Neural progenitor cell (in vitro differentiated cells): ENCODE results near the gene BSDC1. TPM values are rescaled to one million over a fixed set of nuclear protein-coding genes. Genes with fewer than 3 reads are reported as not detected.

ENCODE experiments used
- DNase-seq: peaks from one replicate; pipeline ENCODE4 v3.0.0-alpha.2; 2016; ENCODE audit warnings: low spot score
- H2AFZ ChIP-seq: fragments of 200-600 bp; sonication (generic); replicated peaks from 2 replicates; pipeline ENCODE4 v1.6.1; 2016; ENCODE audit warnings: antibody characterized with exemption
- H3F3A ChIP-seq: fragments of 200-600 bp; sonication (generic); 2 replicates; pipeline ENCODE4 v1.6.1; 2016; ENCODE audit warnings: antibody characterized with exemption, low read depth
- H3K27ac ChIP-seq: fragments of 200-600 bp; sonication (generic); 2 replicates; pipeline ENCODE4 v1.5.1; 2016; ENCODE audit warnings: mild to moderate bottlenecking
- H3K27me3 ChIP-seq: fragments of 200-600 bp; sonication (generic); 2 replicates; pipeline ENCODE4 v1.6.1; 2016; ENCODE audit warnings: mild to moderate bottlenecking, moderate library complexity
- H3K36me3 ChIP-seq: fragments of 200-600 bp; sonication (generic); 2 replicates; pipeline ENCODE4 v1.5.1; 2016
- H3K4me1 ChIP-seq: fragments of 200-600 bp; sonication (generic); 2 replicates; pipeline ENCODE4 v1.6.1; 2016; ENCODE audit warnings: mixed run types
- H3K4me2 ChIP-seq: fragments of 200-600 bp; sonication (generic); 2 replicates; pipeline ENCODE4 v1.6.1; 2016
- H3K4me3 ChIP-seq: fragments of 200-600 bp; sonication (generic); 2 replicates; pipeline ENCODE4 v1.5.1; 2016
- H3K79me2 ChIP-seq: fragments of 200-600 bp; sonication (generic); 2 replicates; pipeline ENCODE4 v1.6.1; 2016; ENCODE audit warnings: low read depth
- H3K9ac ChIP-seq: fragments of 200-600 bp; sonication (generic); 2 replicates; pipeline ENCODE4 v1.6.1; 2016
- H3K9me3 ChIP-seq: fragments of 200-600 bp; sonication (generic); 2 replicates; pipeline ENCODE4 v1.5.1; 2016; ENCODE audit warnings: low read depth
- H4K20me1 ChIP-seq: fragments of 200-600 bp; sonication (generic); 2 replicates; pipeline ENCODE4 v1.6.1; 2016; ENCODE audit warnings: low read depth
- H3K27ac Mint-ChIP-seq: 3 replicates; pipeline ENCODE4 v1.8.0; 2021; ENCODE audit warnings: mixed read lengths
- H3K27me3 Mint-ChIP-seq: 2 replicates; pipeline ENCODE4 v1.8.0; 2022; ENCODE audit warnings: low read depth, mild to moderate bottlenecking, inconsistent platforms, moderate library complexity, mixed read lengths; ENCODE audit not compliant: insufficient read depth
- H3K36me3 Mint-ChIP-seq: 3 replicates; pipeline ENCODE4 v1.8.0; 2021; ENCODE audit warnings: mixed read lengths
- H3K4me1 Mint-ChIP-seq: 3 replicates; pipeline ENCODE4 v1.8.0; 2021; ENCODE audit warnings: mixed read lengths
- H3K4me3 Mint-ChIP-seq: 3 replicates; pipeline ENCODE4 v1.8.0; 2021; ENCODE audit warnings: mild to moderate bottlenecking, moderate library complexity, mixed read lengths
- H3K9me3 Mint-ChIP-seq: 3 replicates; pipeline ENCODE4 v1.8.0; 2020; ENCODE audit warnings: mixed read lengths
- CTCF ChIP-seq: fragments of 200-600 bp; sonication (generic); IDR thresholded peaks from 2 replicates; pipeline ENCODE4 v1.5.1; 2017; ENCODE audit warnings: antibody characterized with exemption, mild to moderate bottlenecking
- EZH2 ChIP-seq: fragments of 200-600 bp; sonication (generic); IDR thresholded peaks from 2 replicates; pipeline ENCODE4 v1.6.1; 2017; ENCODE audit warnings: antibody characterized with exemption, mild to moderate bottlenecking, moderate library complexity
- EZH2phosphoT487 ChIP-seq: fragments of 200-600 bp; sonication (generic); IDR thresholded peaks from 2 replicates; pipeline ENCODE4 v1.6.1; 2017; ENCODE audit warnings: antibody characterized with exemption
- total RNA-seq: library from RNA; depleted of rRNA; stranded (reverse); fragments of >200 nt; gene quantifications from 2 replicates; pipeline ENCODE4 v1.2.3, GENCODE V29; 2015; ENCODE audit warnings: low replicate concordance

Gene BSDC1
- total RNA-seq, 1 donor from 2014 or later, result 47.5 TPM

- peaks cover 6% of the 10 kb centered on the region for H4K20me1 ChIP-seq
- Mint-ChIP-seq H3K4me1 (peaks cover 23% of the 10 kb centered on the region), H3K36me3 (peaks cover 17% of the 10 kb centered on the region), H3K27ac (no peak overlapping the region), H3K9me3 (no peaks in the 10 kb centered on the region), H3K4me3 (no peak overlapping the region), H3K27me3 (peaks cover 16% of the 10 kb centered on the region)
- peaks cover 12% of the 10 kb centered on the region for H3F3A ChIP-seq
- TF ChIP-seq EZH2phosphoT487 (no peak), EZH2 (no peak), CTCF (no peak)
- H3K4me2 ChIP-seq, result peak overlapping the region; percentile 70
- H3K9ac ChIP-seq, result no peak overlapping the region
- peaks cover 4% of the 10 kb centered on the region for H3K4me1 ChIP-seq
- H3K4me3 ChIP-seq, result peak overlapping the region; percentile 37
- peaks cover 30% of the 10 kb centered on the region for H3K27me3 ChIP-seq
- H3K9me3 ChIP-seq, result no peaks in the 10 kb centered on the region
- no peak overlapping the region for H2AFZ ChIP-seq
- H3K79me2 ChIP-seq, result no peaks in the 10 kb centered on the region
- no peak for DNase-seq
- no peak overlapping the region for H3K27ac ChIP-seq
- no peaks in the 10 kb centered on the region for H3K36me3 ChIP-seq
Measured at GRCh38 chr1:32361308-32361673, 33.0 kb downstream of the BSDC1 start.

- Mint-ChIP-seq H3K4me3 (no peak overlapping the region), H3K4me1 (peaks cover 32% of the 10 kb centered on the region), H3K9me3 (no peaks in the 10 kb centered on the region), H3K27me3 (peaks cover 13% of the 10 kb centered on the region), H3K27ac (no peak overlapping the region), H3K36me3 (peaks cover 16% of the 10 kb centered on the region)
- no peak overlapping the region for H3K4me2 ChIP-seq
- H3K36me3 ChIP-seq, result no peaks in the 10 kb centered on the region
- no peak overlapping the region for H3K4me3 ChIP-seq
- H3K79me2 ChIP-seq, result no peaks in the 10 kb centered on the region
- H4K20me1 ChIP-seq, result peaks cover 3% of the 10 kb centered on the region
- TF ChIP-seq CTCF (no peak), EZH2phosphoT487 (no peak), EZH2 (no peak)
- no peaks in the 10 kb centered on the region for H3K9me3 ChIP-seq
- H3K4me1 ChIP-seq, result peaks cover 10% of the 10 kb centered on the region
- no peak overlapping the region for H2AFZ ChIP-seq
- H3K9ac ChIP-seq, result no peak overlapping the region
- H3K27ac ChIP-seq, result no peak overlapping the region
- peaks cover 13% of the 10 kb centered on the region for H3F3A ChIP-seq
- peaks cover 30% of the 10 kb centered on the region for H3K27me3 ChIP-seq
- DNase-seq, result no peak
Measured at GRCh38 chr1:32358435-32358834, 35.8 kb downstream of the BSDC1 start.

GRCh38 chr1:32357614-32358013 is 36.6 kb downstream of the BSDC1 start:
- no peak overlapping the region for H3K27ac ChIP-seq
- Mint-ChIP-seq H3K4me1 (peaks cover 36% of the 10 kb centered on the region), H3K36me3 (peaks cover 11% of the 10 kb centered on the region)

More at GRCh38 chr1:32357614-32358013, 36.6 kb downstream of the BSDC1 start:
- H3K9me3 Mint-ChIP-seq, result no peaks in the 10 kb centered on the region
- H3K4me1 ChIP-seq, result peaks cover 14% of the 10 kb centered on the region
- H3K4me3 ChIP-seq, result no peak overlapping the region
- no peaks in the 10 kb centered on the region for H3K79me2 ChIP-seq
- no peak overlapping the region for H3K4me2 ChIP-seq
- H3K36me3 ChIP-seq, result no peaks in the 10 kb centered on the region
- peaks cover 13% of the 10 kb centered on the region for H3F3A ChIP-seq
- no peak for TF ChIP-seq CTCF
- TF ChIP-seq EZH2, result no peak
- TF ChIP-seq EZH2phosphoT487, result no peak
- H3K4me3 Mint-ChIP-seq, result no peak overlapping the region
- peaks cover 13% of the 10 kb centered on the region for H3K27me3 Mint-ChIP-seq
- H4K20me1 ChIP-seq, result peaks cover 5% of the 10 kb centered on the region
- no peak overlapping the region for H3K9ac ChIP-seq
- no peak for DNase-seq
- no peaks in the 10 kb centered on the region for H3K9me3 ChIP-seq
- peaks cover 33% of the 10 kb centered on the region for H3K27me3 ChIP-seq
- no peak overlapping the region for H3K27ac Mint-ChIP-seq
- H2AFZ ChIP-seq, result no peak overlapping the region
